NCI-H1105 treated with DMSO at 0.1 percent for 48 hours (cell line): ENCODE measurements around the gene KCNK3.
A peak's percentile ranks its signal among the peaks of the same experiment; 100 is the strongest.
"Not testable (repeated sequence)": the region's sequence is repeated elsewhere in the genome, so short reads cannot be mapped to it uniquely, and the experiment has no call there.

ENCODE experiments used
- DNase-seq: peaks from one replicate; lab custom pipeline; 2025; lab: John Stamatoyannopoulos, UW

The KCNK3 gene

DNA sequence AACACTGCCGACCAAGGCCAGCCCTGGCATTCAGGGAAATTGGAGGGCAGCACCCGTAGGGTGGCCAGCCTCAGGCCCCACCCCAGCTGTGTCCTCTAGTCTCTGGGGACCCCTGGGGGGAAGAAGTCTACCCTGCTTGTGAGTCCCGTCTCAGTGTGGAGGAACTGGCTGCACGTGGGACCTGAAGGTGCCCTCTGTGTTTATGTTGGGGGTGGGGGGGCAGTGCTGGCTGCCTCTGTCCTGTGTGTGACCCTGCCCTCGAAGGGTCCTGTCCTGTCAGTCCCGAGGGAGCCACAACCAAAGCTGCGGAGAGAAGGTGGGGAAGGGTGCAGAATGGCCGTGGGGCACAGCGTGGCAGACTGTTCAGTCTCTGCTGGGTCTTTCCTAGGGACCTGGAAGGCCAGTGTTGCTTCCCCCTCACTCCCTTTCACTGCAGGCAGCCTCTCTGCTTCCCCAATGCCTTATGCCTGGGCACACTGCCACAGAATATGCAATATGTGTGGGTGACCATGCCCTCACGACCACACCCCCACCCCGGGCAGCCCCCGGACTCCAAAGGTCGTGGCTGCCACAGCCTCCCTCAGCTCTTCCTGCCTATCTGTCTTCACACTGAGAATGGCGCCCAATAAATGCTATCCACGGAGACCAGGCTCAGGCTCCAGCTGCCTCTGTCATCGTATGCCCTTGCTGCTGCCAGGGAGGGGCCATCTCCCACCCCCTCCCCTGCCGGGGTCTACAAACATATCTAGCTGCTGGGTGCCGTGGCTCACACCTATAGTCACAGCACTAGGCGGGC, 38.2 kb downstream of the KCNK3 start:
- no peak for DNase-seq

GRCh38 chr2:26731714-26732113, 39.2 kb downstream of the KCNK3 start:
- DNase-seq: no peak

DNA sequence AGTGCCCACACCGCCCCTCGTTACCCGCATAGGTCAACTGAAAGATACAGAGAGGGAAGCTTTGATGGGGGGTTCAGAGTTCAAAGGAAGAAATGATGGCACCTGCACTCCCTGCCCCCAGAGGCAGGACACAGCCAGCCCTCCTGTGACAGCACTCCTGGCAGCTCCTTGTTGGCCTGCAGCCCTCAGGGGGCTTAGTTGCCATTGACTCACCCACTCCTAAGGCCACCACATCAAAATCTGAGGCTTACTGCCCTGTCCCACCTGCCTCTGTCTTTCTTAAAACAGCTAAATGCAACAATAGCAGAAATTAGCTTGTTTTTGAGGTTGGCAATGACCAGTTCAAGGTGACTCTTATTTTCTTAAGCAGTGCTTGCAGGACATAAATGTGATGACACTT, 39.9 kb downstream of the KCNK3 start:
- DNase-seq: no peak

- no peak for DNase-seq
Measured at GRCh38 chr2:26733413-26733812, 40.9 kb downstream of the KCNK3 start.

- no peak for DNase-seq
Measured at GRCh38 chr2:26735097-26735496, 42.6 kb downstream of the KCNK3 start.

DNA sequence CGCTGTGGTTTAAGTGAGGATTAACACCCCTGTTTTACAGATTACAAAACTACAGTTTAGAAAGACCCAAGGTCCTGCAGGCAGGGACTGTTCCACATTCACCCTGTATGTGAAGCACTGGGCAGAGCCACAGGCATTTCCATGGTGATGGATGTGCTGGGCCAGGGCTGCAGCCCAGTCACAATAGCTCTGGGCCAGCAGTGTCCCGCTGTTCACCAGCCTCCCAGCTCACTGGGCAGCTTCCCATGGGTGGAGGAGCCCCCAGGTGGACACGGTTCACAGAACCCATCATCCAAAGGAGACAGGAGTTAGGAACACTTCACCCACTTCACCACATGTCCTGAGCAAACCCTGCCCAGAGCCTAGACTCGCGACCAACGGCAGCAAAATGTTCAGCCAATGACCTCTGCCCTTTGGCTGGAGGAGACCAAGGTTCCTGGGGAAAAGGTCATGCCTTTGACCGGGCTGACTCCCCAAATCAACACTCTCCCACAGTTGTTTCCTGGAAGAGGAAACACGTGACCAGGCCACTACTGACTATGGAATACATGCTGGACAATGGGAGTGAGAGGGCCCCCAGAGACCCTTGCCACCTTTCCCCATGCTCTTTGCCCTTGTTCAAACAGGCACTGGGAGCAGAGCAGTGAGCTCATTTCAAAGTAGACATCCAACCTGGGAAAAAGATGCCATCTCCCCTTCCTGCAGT, 43.5 kb downstream of the KCNK3 start:
- DNase-seq: no peak

- no peak for DNase-seq
Measured at GRCh38 chr2:26737221-26737620, 44.7 kb downstream of the KCNK3 start.

DNA sequence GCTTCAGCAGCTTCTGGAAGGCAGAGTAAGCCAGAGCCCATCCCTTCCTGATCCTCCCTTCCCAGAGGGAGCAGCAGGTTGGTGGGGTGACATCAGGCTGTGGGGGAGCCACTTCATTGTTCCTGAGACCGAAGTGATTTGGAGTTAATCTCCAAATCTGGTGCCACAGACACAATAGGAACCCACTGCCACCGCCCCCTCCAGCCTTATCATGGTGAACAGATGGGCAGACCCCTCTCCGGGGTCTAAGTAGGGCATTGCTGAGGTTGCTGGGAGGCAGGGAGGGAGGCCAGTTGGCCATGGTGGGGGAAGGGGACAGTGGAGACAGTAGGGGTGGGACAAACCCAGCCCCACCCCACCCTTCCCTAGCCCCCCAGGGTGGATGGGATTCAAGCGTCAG, 46.0 kb downstream of the KCNK3 start:
- no peak for DNase-seq

GRCh38 chr2:26739514-26739913, 47.0 kb downstream of the KCNK3 start:
- no peak for DNase-seq

- DNase-seq: no peak
Measured at GRCh38 chr2:26740346-26740745, 47.8 kb downstream of the KCNK3 start.

- no peak for DNase-seq
Measured at GRCh38 chr2:26740890-26741302, 48.4 kb downstream of the KCNK3 start.

DNA sequence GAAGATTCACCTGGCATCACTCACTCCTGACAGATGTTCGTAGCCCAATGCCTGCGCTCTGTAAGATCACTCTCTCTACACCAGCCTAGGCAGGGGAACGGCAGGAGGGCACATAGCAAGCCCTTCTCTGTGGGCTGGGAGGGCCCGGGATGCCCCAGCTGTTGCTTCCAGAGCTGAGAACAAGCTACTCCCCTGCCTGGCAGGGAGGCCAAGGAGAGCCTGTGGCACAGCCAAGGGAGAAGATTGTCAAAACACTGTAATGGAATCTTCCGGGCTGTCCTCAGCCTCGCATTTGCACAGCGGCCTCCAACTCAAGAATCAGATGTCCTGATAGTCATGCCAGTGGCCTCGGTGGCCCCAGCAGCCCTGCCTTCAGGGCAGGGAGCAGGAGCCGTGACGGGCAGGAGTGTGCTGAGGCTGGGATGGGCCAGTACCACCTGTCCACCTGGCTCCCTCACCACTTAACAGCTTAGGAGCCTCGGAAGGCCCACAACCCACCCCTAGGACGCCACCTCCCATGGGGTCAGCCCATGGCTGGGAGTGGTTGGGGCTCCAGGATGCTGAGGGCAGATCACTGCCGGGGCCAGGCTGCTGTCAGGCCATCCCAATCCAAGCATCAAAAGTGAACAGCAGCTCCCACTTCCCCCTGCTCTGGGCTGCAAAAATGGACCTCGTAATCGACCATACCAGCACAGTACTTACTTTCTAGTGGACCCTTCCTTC, 49.7 kb downstream of the KCNK3 start:
- no peak for DNase-seq

DNA sequence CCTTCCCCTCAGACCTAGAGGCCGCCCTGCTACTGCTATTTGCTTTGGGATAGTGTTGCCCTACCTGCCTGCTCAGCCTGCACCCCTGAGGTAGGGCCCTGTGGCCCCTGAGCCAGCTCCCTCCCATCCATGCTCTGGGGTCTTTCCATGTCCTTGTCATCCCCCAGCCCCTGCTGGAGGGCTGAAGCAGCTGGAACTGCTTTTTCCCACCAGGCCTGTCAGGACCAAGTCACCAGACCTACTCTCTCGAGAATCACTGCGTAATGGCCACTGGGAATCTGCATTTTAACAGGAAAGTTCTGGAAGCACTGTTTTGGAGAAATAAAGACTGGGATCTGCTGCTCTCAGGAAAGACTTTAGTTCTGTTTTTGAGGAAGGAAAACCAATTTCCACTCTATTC, 51.3 kb downstream of the KCNK3 start:
- DNase-seq: no peak

DNA sequence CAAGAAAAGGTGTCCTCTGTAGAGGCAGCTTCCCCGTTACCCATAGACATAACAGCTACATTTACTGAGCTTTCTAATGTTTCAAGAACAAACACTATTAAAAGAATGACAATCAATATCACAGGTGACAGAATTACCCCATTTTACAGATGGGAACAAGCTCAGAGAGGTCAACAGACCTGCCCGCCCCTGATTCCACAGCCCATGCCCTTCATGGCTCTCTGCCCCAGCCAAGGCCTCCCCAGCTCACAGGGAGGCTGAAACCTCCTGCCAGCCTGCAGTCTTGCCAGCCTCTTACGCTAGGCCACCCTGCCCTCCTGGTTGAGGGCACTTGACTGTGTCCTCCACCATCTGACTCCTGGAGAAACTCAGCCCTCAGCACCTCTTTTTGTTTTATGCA, 52.4 kb downstream of the KCNK3 start:
- DNase-seq: no peak

DNA sequence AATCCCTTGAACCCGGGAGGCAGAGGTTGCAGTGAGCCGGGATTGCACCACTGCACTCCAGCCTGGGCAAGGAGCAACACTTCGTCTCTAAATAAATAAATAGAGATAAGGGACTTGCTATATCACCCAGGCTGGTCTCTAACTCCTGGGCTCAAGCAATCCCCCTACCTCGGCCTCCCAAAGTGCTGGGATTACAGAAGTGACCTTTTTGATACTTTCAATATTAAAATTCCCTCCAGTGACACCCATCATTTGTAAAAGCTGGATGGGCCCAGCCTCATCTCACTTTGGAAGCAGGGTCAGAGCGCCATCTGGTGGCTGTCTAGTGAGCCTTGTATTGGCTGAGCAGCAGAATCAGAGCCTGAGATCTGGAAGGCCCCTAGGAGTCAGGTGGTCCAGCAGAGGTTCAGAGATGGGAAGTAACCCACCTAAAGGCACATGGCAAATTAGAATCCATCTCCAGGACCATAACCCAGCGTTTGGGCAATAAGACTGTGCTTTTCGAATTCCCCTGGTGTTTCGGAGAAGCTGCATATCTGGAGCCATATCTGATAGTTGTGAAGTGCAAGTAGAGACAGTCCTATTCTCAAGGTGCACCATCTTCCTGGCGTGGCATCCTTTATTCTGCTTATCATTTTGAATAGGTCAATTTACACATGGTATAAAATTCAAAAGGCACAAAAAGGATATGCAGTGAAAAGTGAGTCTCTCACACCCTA, 53.2 kb downstream of the KCNK3 start:
- peak; percentile 61 for DNase-seq

DNA sequence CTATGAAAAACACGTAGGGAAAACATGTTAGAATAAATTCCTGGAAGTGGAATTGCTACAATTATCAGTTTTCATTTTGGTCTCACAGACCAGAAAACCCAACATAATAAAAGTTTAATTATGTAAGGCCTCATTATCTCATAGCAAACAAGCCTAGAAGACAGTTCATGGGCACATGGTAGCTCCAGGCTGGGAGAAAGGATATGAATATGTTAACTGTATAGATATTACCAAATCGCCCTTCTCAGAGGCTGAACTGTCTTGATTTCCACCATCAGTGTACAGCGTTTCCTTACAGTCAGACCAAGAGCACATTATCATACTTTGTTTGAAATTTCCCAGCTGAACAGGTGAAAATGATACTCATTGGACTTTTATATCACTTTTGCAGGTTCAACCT, 54.4 kb downstream of the KCNK3 start:
- DNase-seq: no peak

GRCh38 chr2:26749787-26750420, 57.4 kb downstream of the KCNK3 start:
- DNase-seq: not testable (repeated sequence)

GRCh38 chr2:26750467-26750866, 57.9 kb downstream of the KCNK3 start:
- not testable (repeated sequence) for DNase-seq

GRCh38 chr2:26752656-26753055, 60.1 kb downstream of the KCNK3 start:
- no peak for DNase-seq

- DNase-seq: no peak
Measured at GRCh38 chr2:26754539-26754938, 62.0 kb downstream of the KCNK3 start.

DNA sequence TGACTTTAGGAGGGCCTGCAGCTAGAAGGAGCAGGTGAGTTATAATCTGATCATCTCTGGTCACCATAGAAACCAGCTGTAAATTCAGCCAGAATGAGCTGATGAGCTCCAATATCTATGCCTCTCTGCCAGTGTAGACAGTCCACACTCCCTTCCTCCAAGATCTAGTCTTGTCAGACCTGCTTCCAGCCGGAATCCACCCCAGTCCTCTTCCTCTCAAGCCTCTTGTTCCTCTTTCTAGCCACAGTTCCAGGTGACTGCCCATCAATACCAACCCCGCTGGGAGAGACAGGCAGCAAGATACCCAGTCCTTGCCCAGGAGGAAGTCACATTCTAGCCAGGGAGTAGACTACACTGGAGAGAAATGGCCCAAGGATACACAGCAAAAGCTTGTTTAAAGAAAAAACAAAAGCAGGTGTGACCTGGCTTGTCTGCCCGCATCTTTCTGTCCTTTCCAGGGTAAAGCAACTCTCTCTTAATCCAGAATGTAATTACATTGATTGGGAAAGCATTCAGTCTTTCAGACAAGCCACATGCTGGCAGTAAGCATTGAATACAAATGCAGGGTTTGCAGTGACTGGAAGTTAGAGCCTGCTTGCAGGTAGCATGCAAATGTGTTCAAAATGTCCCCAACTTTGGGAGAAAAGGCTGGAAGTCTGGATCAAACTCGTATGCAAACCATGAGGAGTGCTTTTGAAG, 62.6 kb downstream of the KCNK3 start:
- DNase-seq: no peak
